ENCODE data around the gene GRID1. TPM values are rescaled to one million over a fixed set of nuclear protein-coding genes. Genes with fewer than 3 reads are reported as not detected.

Gene GRID1
- total RNA-seq, 3 donors from 2014 or later: 0.61 to 1.9 (median 0.87) TPM

- H3K9me3 ChIP-seq: no peaks in the 10 kb centered on the region
- DNase-seq (no peak), ATAC-seq (no peak)
- TF ChIP-seq CTCF (IDR thresholded peaks at IDR 0.05): no peak
- peaks cover 3% of the 10 kb centered on the region for H3K4me1 ChIP-seq (ENCODE audit: low read depth)
- H3K4me3 ChIP-seq: no peak overlapping the region
- intact Hi-C loops (cut with DNase I, micrococcal nuclease): no loop called here
- H3K36me3 ChIP-seq (ENCODE audit: low read depth): no peaks in the 10 kb centered on the region
Measured at GRCh38 chr10:85615556-85615955, 751.0 kb downstream of the GRID1 start.

- no peaks in the 10 kb centered on the region for H3K9me3 ChIP-seq
Measured at GRCh38 chr10:85614981-85615380, 751.6 kb downstream of the GRID1 start.

GRCh38 chr10:85614566-85614965 is 752.0 kb downstream of the GRID1 start:
- DNase-seq (no peak), ATAC-seq (no peak)
- Histone ChIP-seq H3K4me3 (no peak overlapping the region), H3K9me3 (no peaks in the 10 kb centered on the region), H3K36me3 (ENCODE audit: low read depth) (no peaks in the 10 kb centered on the region), H3K4me1 (ENCODE audit: low read depth) (peaks cover 3% of the 10 kb centered on the region)
- TF ChIP-seq CTCF (IDR thresholded peaks at IDR 0.05): no peak
- intact Hi-C loops (cut with DNase I, micrococcal nuclease): no loop called here

More at GRCh38 chr10:85614981-85615380, 751.6 kb downstream of the GRID1 start:
- ATAC-seq: no peak
- DNase-seq: no peak
- Histone ChIP-seq H3K4me1 (ENCODE audit: low read depth) (peaks cover 3% of the 10 kb centered on the region), H3K4me3 (no peak overlapping the region), H3K36me3 (ENCODE audit: low read depth) (no peaks in the 10 kb centered on the region)
- TF ChIP-seq CTCF (IDR thresholded peaks at IDR 0.05): no peak
- intact Hi-C loops (cut with DNase I, micrococcal nuclease): no loop called here

- H3K4me3 ChIP-seq: no peak overlapping the region
- DNase-seq (no peak), ATAC-seq (no peak)
- no peaks in the 10 kb centered on the region for H3K9me3 ChIP-seq
- H3K4me1 ChIP-seq (ENCODE audit: low read depth): peaks cover 3% of the 10 kb centered on the region
- no peak for TF ChIP-seq CTCF (IDR thresholded peaks at IDR 0.05)
- H3K36me3 ChIP-seq (ENCODE audit: low read depth): no peaks in the 10 kb centered on the region
- intact Hi-C loops (cut with DNase I, micrococcal nuclease): no loop called here
Measured at GRCh38 chr10:85613391-85613790, 753.2 kb downstream of the GRID1 start.

- ATAC-seq: peak; percentile 61
- Histone ChIP-seq H3K4me1 (ENCODE audit: low read depth) (peaks cover 3% of the 10 kb centered on the region), H3K36me3 (ENCODE audit: low read depth) (no peaks in the 10 kb centered on the region), H3K4me3 (no peak overlapping the region), H3K9me3 (no peaks in the 10 kb centered on the region)
- TF ChIP-seq CTCF (IDR thresholded peaks at IDR 0.05): no peak
- peak in 1 of 3 donors; percentile 38 for DNase-seq
- intact Hi-C loops (cut with DNase I, micrococcal nuclease): no loop called here
Measured at GRCh38 chr10:85612833-85613232, 753.8 kb downstream of the GRID1 start.

- Histone ChIP-seq H3K36me3 (ENCODE audit: low read depth) (no peaks in the 10 kb centered on the region), H3K4me1 (ENCODE audit: low read depth) (peaks cover 3% of the 10 kb centered on the region), H3K4me3 (no peak overlapping the region), H3K9me3 (no peaks in the 10 kb centered on the region)
- no peak for TF ChIP-seq CTCF (IDR thresholded peaks at IDR 0.05)
- intact Hi-C loops (cut with DNase I, micrococcal nuclease): no loop called here
- no peak for DNase-seq
- peak; percentile 62 for ATAC-seq
Measured at GRCh38 chr10:85612378-85612775, 754.2 kb downstream of the GRID1 start.
